Ammon's horn (tissue), 1 donor: Measurements from ENCODE around the gene SLCO3A1.

Source experiments
- DNase-seq: peaks from one replicate; pipeline ENCODE4 v3.0.0-alpha.2; 2016; ENCODE audit warnings: low spot score

The SLCO3A1 gene

DNA sequence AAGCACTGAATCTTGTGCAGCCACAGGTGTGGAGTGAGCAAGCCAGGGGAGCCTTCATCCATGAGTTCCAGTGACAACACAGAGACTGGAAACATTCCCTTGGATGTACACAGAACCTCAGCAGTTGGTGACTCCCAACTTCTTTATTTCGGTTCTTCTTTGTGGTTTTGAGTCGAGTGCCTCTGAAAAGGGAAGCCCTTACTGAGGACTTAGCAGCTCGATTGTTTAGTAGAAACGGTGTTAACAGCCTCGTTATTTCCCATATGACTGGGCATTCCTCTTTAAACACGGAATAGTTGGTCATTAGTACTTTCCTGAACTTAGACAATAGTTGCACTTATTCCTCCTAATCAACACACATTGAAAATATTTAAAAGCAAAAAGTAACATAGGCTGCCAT is 7.7 kb downstream of the SLCO3A1 start:
- DNase-seq, result peak; percentile 58

GRCh38 chr15:91862891-91863504 is 9.5 kb downstream of the SLCO3A1 start:
- no peak for DNase-seq

- no peak for DNase-seq
Measured at GRCh38 chr15:91863621-91864255, 10.2 kb downstream of the SLCO3A1 start.

DNA sequence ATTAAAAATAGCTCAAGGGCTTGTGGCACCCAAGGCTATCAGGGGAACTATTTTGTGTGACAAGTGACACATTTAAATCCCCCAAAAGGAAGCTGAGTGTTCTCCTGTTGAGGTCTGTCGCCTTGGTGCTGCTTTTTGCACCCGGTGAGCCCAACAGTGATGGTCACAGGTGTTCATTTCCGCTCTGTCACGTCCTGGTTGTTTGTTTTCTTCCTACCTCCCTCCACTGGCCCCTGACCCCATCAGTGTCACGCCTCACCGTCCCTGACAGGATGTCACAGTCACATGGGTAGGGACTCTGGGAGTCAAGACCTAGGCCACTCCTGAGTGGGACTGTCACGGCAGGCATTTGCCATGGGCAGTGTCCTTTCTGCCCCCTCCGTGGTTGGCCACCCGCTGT is 11.2 kb downstream of the SLCO3A1 start:
- DNase-seq, result no peak

- DNase-seq, result no peak
Measured at GRCh38 chr15:91865486-91865885, 12.0 kb downstream of the SLCO3A1 start.

- DNase-seq, result no peak
Measured at GRCh38 chr15:91865950-91866349, 12.4 kb downstream of the SLCO3A1 start.

- no peak for DNase-seq
Measured at GRCh38 chr15:91866371-91866905, 12.9 kb downstream of the SLCO3A1 start.

GRCh38 chr15:91866971-91867372 is 13.5 kb downstream of the SLCO3A1 start:
- DNase-seq, result peak; percentile 83

- DNase-seq, result no peak
Measured at GRCh38 chr15:91867581-91868026, 14.1 kb downstream of the SLCO3A1 start.

DNA sequence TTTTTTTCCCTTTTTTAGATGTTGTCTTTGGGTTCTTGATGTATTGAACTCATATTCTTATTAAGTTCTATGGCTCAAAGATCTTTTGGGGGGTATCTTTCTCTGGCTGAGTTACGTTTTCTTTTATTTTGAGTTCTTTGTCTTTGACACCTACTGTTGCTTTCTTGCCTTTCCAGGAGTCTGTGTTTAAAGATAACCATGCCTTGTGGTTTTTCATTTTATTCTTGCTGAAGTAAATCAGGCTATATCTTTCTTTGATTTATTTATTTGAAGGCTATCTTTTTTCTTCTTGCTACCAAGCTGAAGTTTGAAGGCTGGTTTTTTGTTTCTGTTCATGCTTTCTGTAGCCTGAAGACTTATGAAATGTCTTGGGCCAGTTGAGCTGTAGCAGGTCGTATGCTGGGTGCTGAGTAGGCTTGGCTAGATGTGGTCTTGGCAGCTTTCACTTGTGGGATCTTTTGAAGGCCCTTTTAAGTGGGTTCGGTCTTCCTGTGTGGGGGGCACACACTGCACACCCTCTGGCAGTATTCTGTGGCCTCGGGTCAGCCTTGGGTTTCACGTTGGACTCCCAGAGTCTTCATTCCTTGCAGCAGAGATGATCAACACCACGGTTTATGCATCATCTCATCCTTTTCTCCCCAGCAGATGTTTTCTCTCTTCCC is 17.5 kb downstream of the SLCO3A1 start:
- DNase-seq, result no peak

DNA sequence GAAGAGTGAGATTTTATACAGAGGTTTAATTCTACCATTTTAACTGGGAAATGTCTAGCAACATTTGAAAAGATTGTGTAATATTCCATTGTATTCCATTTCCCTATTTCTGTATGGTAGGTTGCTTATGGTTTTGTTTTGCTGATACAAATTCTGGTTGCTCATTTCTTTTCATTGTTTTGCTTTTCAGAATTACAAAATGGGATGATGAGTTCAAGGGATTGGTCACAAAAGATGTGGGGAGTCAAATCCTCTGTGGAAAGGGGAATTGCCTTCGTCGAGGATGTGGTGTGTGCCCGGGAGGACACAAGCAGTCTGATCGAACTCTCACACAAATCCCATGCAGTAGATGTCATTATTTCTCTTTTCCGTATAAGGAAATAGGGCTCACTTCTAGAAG is 18.3 kb downstream of the SLCO3A1 start:
- no peak for DNase-seq

DNA sequence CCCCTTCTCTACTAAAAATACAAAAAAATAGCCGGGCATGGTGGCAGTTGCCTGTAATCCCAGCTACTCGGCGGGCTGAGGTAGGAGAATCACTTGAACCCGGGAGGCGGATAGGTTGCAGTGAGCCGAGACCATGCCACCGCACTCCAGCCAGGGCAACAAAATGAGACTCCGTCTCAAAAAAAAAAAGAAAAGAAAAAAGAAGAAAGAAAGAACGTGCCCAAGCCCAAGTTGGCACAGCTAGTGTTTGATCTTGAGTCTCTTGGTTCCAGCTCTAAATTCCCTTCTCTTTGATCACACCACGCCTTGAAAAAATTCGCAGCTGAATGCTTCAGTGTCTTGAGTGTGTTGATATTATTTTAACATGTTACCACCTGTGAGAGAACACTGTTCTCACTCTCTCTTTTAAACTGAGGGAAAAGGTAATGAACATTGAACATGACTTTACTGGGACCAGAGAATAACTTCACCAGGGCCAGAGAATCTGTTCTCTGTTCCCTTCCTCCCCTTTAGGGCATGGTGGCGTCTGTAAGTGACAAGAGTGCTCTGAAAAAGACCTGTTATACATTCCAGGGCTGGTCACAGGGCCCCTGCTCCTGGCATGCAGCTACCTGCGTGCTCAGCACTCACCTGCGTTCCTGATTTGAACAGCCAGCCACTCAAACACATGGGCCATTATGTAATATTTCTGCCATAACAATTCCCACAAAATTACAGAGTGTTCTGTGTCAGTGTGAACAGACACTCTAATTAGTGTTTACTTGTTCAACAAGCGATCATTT is 19.0 kb downstream of the SLCO3A1 start:
- DNase-seq, result no peak

- no peak for DNase-seq
Measured at GRCh38 chr15:91873138-91873536, 19.6 kb downstream of the SLCO3A1 start.

DNA sequence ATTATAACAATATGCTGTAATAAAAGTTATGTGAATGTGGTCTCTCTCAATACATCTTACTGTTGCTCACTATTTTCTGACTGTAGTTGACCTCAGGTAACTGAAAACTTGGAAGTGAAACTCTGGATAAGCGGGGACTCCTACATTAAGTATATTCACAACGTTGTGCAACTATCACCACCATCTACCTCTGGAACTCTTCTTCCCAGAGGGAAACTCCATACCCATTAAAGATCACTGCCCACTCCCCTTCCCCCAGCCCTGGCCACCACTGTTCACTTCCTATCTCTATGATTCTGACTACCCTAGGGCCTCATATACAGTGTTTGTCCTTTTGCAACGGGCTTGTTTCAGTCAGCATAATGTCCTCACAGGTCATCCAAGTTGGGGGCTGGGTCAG is 20.7 kb downstream of the SLCO3A1 start:
- DNase-seq, result no peak

GRCh38 chr15:91874992-91875660 is 21.6 kb downstream of the SLCO3A1 start:
- DNase-seq, result no peak

GRCh38 chr15:91876187-91876586 is 22.7 kb downstream of the SLCO3A1 start:
- no peak for DNase-seq

GRCh38 chr15:91878319-91878870 is 24.9 kb downstream of the SLCO3A1 start:
- DNase-seq, result no peak

- DNase-seq, result no peak
Measured at GRCh38 chr15:91879158-91879557, 25.6 kb downstream of the SLCO3A1 start.

GRCh38 chr15:91880373-91880772 is 26.9 kb downstream of the SLCO3A1 start:
- DNase-seq, result no peak

- DNase-seq, result no peak
Measured at GRCh38 chr15:91881569-91882297, 28.2 kb downstream of the SLCO3A1 start.
